Stimulated activated CD4-positive, alpha-beta T cell treated with anti-CD3 and anti-CD28 coated beads, TNF-alpha, amount 100 ng/mL, for 24 hours (primary cell): ENCODE results near the gene HOXB2.
A peak's percentile ranks its signal among the peaks of the same experiment; 100 is the strongest.

ENCODE experiments used
- DNase-seq, 3 experiments: peaks; one replicate each; pipeline ENCODE4 v3.0.0-alpha.2; 2020; ENCODE audit warnings: low read depth in 3 of 3

The HOXB2 gene

DNA sequence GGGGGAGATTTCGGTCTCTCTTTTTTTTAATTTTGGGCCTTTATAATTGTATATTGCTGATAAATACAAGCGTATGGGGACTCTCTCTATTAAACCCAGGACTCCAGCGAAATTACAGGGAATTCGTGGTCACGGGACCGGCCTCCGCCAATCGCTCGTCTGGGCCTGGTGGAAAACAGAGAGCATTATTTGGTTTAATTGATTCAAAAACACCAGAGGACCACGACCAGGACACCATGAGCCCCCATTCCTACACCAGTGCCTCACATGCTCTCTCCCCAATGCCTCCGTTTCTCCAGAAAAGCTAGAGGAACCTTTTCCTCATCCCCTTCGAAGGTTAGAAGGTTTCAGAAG lies at the start of gene HOXB2:
HOXB2 (minus strand) TSS at position 88 of the 354 bp plus-strand sequence. CDS start 198 bp downstream, outside the sequence.
- no peak for DNase-seq

DNA sequence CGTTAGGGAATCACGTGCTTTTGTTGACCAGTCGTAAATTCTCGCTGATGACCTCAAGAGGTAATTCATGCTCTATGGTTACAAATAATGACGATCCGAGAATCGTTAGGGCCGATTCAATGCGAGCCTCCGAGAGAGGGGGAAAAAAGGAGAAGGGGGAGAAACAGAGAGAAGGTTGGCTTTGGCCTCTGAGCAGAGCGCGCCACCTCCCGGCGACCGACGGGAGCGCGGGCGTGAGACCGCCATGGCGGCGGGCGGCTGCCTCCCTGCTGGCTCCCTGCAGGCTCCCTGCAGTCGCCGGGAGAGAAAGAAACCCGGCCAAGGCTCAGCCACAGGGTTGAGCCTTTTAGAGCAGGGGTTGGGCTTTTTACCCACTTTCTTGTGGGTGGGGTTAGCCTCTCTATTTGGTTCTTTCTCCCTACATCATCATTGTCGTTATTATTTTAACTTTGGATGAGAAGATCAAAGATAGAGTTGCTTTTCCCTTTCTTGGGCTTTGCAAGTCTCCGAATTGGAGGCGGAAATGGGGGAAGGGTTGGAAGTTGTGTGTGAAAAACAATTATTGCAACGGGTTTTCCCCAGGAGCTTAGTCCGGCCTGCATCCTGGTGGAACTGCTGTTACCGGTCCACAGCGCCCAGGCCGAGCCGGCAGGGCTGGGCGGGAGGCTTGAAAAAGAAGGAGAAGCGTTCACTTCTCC lies 49.1 kb upstream of the HOXB2 start:
- peak; percentile 65 to 80 (median 65) for DNase-seq

DNA sequence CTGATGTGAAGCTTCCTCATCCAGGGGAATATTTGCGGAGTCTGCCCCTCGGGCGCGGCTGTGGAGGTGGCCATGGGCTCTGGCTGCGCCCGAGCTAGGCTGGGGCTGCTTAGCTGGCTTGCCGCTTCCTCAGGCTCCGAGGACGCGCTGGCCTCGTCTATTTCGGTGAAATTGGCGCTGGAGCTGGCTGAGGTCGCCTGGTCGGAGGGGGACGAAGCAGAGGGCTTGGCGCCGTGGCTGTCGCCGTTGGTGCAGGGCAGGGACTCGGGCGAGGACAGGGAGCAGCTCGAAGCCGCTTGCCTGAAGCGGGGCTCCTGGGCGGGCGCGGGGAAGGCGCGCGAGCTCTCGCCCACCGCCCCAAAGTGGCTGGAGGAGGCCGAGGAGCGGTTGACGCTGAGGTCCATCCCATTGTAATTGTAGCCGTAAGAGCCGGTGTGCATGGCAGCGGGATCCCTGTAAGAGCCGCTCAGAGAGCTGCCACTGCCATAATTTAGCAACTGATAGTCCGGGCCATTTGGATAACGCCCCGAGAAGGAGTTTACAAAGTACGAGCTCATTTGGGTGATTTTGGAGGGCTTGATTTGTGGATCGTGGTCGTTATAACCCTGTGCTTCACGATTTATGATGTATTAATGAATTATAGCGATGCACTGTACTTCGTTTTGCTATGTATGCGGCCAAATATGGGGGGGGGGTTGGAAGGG lies 48.4 kb upstream of the HOXB2 start, which contains the start of gene HOXB5:
HOXB5 (minus strand) TSS at position 654 of the 704 bp plus-strand sequence; CDS start at position 557, 97 bp downstream.
- DNase-seq = no peak

DNA sequence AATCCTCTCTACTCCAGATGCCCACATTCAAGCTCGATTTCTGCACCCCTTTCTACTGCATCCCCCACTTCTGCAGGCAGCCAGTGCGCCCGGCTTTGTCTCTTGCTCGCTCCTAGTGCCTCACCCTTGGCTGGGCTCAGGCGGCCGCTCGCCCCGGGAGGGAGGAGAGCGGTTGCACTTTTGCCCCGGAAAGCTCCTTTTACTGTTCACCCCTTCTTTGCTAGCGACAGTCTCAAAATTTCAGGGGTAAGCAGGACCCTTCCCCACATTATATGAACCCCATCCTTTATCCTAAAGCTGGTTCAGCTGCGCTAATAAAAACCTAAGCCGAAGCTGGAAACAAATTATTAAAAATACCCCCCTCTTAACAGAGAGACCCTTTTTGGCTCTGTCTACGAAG lies 47.7 kb upstream of the HOXB2 start:
- no peak for DNase-seq

DNA sequence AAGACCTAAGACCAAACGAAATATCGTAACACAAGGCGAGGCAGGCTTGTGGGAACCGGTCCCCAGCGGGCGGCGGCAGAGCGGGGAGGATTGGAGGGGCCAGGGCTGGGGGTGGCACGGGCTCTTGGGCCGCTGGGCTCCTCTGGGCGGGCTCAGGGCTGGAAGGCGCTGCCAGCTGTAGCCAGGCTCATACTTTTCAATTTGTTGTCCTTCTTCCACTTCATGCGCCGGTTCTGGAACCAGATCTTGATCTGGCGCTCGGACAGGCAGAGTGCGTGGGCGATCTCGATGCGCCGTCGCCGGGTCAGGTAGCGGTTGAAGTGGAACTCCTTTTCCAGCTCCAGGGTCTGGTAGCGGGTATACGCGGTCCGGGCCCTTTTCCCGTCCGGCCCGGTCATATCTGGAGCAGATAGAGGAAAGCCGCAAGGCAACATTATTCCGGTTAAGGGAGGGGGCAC lies 47.2 kb upstream of the HOXB2 start:
- no peak for DNase-seq

DNA sequence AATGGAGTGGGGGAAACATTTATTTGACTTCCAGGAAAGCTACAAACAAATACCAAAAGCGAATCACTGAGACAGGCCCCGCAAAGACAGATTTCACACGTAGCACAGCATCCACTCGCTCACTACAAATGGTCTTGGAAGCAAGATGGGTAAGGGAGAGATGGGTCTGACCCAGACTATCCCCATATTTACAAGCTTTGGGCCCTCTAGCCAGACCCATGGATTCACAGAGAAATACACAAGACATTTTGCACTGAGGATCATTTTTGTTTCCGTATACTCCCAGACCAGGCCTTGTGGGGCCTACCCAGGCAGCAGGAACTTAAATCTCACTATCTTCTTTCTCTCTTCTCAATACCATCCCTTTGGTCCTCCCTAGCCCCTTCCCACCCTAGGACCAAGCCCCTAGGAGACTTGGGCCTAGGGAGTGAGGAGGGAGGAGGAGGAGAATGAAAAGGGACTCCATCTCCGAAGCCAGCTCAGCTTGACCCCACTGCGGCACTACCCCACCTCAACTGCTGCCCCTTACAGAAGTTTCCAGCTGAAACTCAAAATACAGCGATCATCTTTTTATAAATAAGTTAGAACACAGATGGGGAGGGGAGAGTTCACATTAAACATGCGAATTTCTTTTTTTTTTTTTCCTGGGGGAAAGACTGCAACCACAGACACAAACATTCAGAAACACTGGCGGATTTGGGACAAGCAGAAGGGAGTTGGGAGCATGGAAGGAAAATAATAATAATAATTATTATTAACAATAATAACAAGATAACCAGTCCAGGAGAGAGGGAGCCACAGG lies 46.5 kb upstream of the HOXB2 start:
- DNase-seq = no peak

DNA sequence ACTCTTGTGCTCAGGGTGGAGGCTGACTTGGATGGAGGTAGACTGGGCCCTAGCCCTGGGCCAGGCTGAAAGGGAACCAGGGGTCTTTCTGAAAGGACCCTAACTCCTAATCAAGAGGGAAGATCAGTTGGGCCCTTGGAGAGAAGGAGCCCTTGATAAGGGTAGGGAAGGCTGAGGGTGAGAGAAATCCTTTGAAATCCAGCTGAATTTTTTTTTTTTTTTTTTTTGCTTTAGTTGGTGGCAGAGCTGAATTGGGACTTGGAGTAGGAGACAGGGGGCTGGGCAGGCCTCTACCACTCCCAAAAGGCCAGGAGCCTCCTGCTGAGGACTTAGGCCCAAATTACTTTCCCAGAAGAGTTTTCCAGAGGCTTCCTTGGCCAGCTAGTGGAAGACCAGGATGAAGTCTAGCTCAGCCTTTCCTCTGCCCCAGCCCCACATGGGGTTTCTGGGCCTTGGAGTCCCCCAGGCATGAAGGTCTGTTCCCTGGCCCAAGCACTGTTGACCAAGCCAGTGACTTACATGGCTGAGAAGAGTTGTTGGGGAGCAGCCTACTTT lies 45.8 kb upstream of the HOXB2 start:
- no peak for DNase-seq

DNA sequence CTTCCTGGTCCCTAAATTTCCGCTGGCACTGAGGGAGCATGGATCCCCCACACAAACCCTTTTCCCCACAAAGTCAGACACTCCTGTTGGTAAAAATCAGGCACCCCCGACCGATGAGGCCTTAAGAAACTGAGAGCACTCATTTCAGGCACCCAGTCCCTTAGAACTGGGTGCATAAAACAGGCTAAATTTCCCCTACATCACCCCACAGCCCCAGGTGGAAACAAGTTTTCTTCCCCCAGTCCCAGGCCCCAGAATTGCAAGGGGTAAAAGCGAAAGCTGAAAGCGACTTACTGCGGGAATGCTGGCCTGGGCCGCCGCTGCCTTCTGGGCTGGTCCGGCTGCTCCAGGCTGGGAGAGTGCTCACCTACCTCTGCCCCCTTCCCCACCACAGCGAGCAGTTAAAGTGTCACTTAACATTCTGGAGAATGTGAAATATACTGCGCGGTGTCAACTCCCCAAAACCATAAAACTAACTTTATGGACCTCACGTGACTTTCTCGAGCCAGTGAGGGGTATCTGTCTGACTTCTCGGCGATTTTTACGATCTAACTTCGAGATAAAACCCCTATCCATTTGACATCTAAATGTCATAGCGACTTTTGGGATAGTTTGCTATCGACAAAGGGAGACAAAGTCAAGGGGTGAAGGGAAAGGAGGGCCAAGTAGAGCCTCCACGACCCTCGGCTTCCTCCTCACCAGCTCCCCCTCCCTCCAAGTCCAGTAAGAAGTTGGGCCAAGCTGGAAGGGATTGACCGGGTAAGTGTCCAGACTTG lies 45.1 kb upstream of the HOXB2 start, which contains the start of gene HOXB3:
HOXB3 (minus strand) TSS at position 411 of the 776 bp plus-strand sequence. CDS start 37,767 bp downstream, outside the sequence.
- no peak for DNase-seq

DNA sequence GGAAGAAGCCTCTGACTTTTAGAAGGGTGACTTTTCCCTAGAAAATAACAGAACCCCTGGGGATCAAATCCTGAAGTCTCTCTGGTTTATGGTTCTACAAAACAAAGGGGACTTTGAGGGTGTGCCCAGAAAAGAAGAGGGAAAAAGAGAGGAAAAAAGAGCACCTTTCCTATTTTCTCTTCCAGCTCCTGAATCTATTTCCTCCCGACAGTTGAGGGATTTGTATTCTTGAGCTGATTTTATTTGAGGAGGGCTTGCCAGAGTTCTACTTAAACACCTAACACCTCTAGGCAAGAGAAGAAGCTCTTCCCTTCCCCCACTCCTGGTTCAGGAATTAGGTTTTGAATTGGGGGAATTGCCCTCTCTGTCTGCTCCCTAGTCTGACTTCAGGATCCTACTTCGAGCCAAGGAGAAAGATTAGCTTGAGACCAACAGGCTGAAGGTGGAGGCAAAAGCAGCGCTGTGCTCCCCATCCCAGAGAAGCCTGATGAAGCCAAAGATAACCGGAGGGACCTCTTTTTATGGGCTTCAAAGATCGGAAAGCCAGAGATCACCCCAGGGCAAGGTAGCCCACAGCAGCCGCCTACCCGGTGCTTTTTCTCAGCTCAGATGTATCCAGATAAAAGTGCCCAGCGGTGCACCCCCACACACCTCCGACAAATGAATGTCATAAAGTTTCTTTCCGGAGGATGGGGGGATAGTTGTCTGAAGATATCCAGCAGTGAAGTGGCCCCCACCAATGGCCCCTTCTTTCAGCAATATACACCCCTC lies 44.3 kb upstream of the HOXB2 start:
- DNase-seq = no peak

DNA sequence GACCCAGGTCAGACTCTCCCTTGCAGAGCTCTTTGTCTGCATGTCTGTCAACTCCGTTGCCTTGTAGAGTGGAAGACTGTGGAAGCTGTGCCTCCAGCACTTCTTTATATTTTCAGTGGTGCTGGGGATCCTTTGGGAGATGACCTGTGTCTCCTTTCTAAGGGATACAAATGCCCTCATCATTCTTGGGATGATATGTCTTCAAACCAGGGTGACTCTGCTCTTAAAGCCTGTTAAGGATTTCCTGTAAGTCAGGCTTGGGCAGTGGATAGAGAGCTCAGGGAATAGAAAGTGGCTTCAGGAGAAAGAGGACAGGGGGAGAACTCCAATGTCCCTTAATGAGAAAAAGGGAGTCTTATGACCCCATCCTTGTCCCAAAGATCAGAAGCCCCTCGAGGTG lies 43.6 kb upstream of the HOXB2 start:
- DNase-seq = no peak

DNA sequence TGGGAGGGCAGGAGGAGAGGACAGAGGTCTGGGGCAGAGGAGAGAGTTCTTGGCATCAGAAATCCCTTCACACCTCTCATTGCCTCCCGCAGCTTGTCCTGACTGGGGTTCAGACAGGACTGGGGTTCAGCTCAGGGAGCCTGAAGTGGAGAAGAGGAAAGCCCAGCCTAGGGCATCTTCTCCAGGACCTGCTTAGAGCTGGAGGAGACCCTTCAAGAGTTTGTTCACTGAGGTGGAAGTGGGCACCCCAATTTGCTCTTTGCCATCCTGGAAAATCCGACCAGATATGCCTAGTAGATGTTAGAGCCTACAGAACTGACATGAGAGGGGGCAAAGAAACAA lies 43.1 kb upstream of the HOXB2 start:
- no peak for DNase-seq

DNA sequence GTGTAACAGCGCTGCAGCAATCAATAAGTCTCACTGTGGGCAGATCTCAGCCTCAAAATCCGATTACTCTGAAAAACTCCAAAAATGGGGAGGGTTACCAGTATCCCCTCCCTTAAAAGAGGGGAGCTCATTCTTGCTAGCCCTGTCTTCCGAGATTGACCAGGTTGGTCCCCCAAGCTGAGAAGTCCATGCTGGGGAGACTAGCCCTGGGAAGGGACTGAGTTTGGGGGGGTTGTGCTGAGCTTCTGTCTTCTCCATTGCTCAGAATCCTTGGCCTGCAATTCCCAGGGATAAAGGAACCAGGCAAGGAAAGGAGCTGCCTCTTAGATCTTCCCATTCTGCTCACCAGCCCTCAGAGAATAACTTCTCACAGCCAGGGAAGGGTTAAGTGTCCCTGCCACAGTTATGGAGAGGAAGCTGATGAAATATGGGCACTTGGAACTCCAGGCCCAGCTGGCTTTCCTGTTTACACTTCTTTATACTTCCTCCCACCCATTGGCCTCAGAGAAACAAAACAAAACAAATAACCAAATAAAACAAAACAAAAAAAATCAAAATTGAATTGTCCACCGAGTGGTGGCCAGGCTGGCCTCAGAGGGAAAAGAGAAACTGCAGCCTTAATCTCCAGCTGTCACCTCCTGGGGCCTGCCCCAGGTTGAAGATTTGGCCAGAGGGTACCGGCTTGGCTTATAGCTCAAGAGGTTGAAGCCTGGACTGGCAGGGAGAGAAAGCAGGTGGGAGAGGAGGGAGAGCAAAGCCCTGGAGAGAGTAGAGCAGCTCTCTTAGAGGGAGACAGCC lies 42.6 kb upstream of the HOXB2 start:
- no peak for DNase-seq

DNA sequence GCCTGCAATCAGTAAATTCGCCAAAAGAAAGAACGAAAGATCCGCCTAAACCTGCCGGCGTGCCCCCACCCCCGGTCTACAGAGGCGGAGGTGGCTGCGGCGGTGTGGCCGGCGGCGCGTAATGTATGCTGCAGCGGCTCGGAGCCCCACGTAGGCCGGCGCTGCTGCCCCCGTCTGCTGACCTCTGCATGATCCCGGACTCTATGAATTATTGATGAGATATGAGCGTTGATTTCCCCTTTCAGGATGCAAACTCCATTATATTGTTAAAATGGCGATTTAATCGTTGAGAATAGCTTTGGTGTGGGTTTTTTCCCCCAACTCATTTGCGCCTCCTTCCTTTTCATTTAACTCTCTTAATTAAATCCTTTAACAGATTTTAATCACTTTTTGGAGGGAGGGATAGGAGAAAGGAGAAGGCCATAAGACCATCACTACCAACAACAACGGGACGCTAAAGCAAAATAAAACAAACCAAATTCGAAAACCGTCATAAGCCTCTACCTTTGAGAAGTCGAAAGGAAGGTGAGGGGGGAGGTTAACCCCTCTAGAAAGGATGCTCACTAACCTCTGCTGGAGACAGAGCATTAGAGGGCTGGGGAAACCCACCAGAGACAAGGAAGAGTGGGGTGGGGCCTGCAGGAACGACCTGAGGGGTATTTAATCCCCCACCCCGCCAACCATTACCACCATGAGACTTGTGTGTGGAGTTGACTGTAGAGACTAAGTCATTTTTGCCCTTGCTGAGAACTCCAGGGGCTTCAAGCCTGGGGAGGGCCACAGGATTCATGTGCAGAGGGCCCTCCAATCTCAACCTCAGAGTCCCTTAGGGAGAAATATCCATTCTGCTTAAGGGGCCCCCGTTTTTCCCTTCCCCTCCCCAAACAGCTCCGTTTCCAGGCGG lies 41.7 kb upstream of the HOXB2 start:
- no peak for DNase-seq

DNA sequence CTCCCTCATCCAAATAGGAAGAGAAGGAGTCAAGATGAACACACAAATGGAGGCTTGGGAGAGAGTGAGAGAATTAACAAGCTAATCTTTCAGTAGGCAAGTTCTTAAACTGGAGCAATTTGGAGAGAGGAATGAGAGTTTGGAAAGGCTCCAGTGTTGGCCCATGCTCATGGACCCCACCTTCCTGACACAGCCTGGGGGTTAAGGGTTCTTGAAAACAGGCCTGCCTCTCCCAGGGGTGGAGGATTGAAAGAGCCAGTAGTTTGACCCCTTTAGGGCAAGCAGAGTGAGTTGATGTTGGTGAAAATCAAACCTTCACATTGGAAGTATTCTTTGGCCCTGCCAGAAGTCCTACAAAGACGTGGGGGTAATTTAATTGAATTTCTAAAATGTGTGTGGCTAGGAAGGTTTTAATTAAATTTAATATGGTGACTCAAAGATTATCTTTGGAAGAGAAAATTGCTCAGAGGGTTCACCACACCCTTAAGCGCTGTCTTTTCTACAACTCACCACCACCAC lies 39.4 kb upstream of the HOXB2 start:
- DNase-seq = no peak

DNA sequence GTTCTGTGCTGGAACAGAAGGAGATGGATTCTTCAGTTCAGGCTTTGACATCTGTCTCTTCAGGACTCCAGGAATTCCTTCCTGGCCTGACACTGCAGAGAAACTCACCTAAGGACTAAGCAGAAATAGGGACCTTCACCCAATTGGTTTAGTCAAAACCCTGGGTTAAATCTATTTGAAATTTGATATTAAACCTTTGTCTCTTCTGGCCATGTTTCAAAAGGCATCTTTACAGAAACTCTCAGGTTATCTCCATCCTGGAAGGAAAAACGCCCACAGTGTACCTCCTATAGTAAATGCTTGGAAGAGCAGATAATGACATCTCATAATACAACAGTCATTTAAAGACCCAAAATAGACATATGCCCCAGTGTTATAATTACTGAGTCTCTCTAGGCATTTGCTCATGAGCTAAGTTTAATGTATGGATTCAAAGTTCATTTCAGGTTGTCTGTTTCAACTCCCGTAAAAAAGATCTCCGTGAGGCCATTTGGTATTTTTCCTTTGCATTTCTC lies 38.9 kb upstream of the HOXB2 start:
- no peak for DNase-seq

DNA sequence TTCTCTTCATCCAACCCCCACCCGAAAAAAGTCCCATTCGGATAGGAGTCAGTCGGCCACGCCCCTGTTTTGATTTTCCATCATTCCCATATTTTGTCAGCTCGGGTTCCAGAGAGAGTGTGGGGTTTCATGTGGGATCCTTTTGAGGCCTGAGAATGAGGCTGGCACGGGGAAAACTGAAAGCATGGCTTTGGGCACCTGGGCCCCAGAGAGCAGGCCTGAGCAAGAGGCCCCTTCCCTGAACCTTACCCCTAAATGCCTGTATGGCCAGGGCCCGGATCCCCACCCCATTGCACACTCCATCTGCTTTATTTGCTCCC lies 37.8 kb upstream of the HOXB2 start:
- no peak for DNase-seq

DNA sequence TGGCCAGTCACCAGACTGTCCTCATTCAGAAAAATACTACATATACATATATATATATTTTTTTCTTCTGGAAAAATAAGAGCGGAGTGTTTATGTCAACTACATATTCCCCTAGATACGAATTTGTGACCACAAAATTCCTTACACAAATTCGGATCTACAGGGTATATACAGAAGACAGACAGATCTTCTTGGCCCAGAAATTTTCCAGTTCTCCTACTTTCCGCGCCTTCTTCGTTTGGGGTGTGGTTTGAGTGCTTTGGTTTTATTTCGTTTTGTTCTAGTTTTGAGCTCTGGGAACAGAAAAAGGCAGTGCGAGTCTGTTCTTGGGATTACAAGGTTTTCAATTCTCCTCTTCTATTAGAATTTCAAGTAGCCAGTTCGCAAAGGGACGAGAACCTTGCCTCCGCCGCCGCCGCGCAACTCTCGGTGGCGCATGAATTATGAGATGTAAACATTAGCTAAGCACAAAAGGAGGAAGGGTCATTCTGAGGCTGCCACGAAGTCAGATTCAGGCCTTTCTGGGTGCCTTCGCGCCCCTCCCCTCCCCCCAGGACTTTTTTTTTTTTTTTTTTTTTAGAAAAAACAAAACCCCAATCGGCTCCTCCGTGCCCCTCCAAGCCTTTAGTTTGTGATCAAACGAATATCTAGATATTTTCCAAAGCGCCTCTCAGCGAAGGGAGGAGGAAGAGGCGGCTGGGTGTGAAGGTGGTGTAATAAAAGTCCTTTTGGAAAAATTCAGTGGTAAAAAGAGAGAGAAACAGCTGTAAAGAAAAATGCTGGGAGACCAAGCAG lies 35.0 kb upstream of the HOXB2 start:
- no peak for DNase-seq

DNA sequence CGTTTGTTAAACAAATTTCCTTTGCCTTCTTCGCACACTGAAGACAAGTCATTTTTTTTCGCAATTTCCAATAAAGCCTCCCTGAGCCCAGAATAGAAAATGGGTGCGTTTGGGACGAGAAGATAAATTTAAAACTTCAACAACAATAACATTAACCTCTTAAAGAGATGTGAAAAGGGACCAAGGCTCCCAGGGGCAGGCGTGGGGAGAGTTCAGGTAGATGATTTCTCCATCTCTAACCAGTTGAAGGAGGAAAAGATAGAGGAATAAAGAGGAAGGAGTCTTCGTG lies 34.5 kb upstream of the HOXB2 start:
- no peak for DNase-seq
